Stimulated activated CD8-positive, alpha-beta memory T cell treated with anti-CD3 and anti-CD28 coated beads, Interleukin-2, amount 100 ng/mL, for 48 hours (primary cell): ENCODE data around the gene NKX6-2.

Experiments used
- DNase-seq, 2 donors: peaks; one replicate each; pipeline ENCODE4 v3.0.0-alpha.2; 2020; ENCODE audit warnings: low read depth in 2 of 2

The NKX6-2 gene

GRCh38 chr10:132813001-132813401, 27.1 kb upstream of the NKX6-2 start:
- DNase-seq, result no peak

- no peak for DNase-seq
These were observed 26.6 kb upstream of the NKX6-2 start for GRCh38 chr10:132812520-132812919.

GRCh38 chr10:132811891-132812481, 26.0 kb upstream of the NKX6-2 start:
- DNase-seq, result no peak

- DNase-seq, result no peak
These were observed 25.1 kb upstream of the NKX6-2 start for GRCh38 chr10:132810807-132811700.

- DNase-seq, result no peak
These were observed 24.3 kb upstream of the NKX6-2 start for GRCh38 chr10:132810141-132810806.

- DNase-seq, result no peak
These were observed 23.5 kb upstream of the NKX6-2 start for GRCh38 chr10:132809232-132810140.

- DNase-seq, result no peak
These were observed 22.7 kb upstream of the NKX6-2 start for GRCh38 chr10:132808383-132809231.

- DNase-seq, result no peak
These were observed 21.7 kb upstream of the NKX6-2 start for GRCh38 chr10:132807621-132808049.

GRCh38 chr10:132806561-132807003, 20.6 kb upstream of the NKX6-2 start:
- DNase-seq, result no peak

GRCh38 chr10:132806110-132806509, 20.2 kb upstream of the NKX6-2 start:
- DNase-seq, result no peak

GRCh38 chr10:132805599-132805998, 19.7 kb upstream of the NKX6-2 start:
- no peak for DNase-seq

GRCh38 chr10:132804785-132805426, 19.0 kb upstream of the NKX6-2 start:
- DNase-seq, result no peak

GRCh38 chr10:132804287-132804686, 18.3 kb upstream of the NKX6-2 start:
- no peak for DNase-seq

- no peak for DNase-seq
These were observed 17.7 kb upstream of the NKX6-2 start for GRCh38 chr10:132803416-132804210.

GRCh38 chr10:132802694-132803320, 16.9 kb upstream of the NKX6-2 start:
- DNase-seq, result no peak

GRCh38 chr10:132802048-132802447, 16.1 kb upstream of the NKX6-2 start:
- no peak for DNase-seq

- no peak for DNase-seq
These were observed 13.9 kb upstream of the NKX6-2 start for GRCh38 chr10:132799865-132800264.

GRCh38 chr10:132798876-132799275, 12.9 kb upstream of the NKX6-2 start:
- no peak for DNase-seq

GRCh38 chr10:132798403-132798802, 12.5 kb upstream of the NKX6-2 start:
- no peak for DNase-seq
